MM.1S (cell line): ENCODE results near the gene SGPL1.

Experiments
- CTCF ChIP-seq: fragments of 300-600 bp; sonication (generic); IDR thresholded peaks from 2 replicates; pipeline ENCODE4 v1.5.1; 2016; ENCODE audit warnings: antibody characterized with exemption, low read length, mixed read lengths
- EZH2 ChIP-seq: fragments of 300-600 bp; sonication (generic); optimal IDR thresholded peaks from 2 replicates; pipeline ENCODE3; 2017; ENCODE audit warnings: low read depth, mild to moderate bottlenecking, antibody characterized with exemption, low read length, mixed read lengths

- TF ChIP-seq EZH2 (no peak), CTCF (no peak)
Observed at GRCh38 chr10:70910486-70911341, 95.0 kb downstream of the SGPL1 start.
